ENCODE measurements around the gene NECAB2. TPM values are rescaled to one million over a fixed set of nuclear protein-coding genes. Genes with fewer than 3 reads are reported as not detected.
A peak's percentile ranks its signal among the peaks of the same experiment; 100 is the strongest.

Gene NECAB2
- 1.2 TPM for total RNA-seq (ENCODE audit: unreplicated experiment)
- long read RNA-seq, result 0 reads

- Mint-ChIP-seq H3K27ac (ENCODE audit: unreplicated experiment) (no peak within 1 kb of the TSS), H3K4me1 (ENCODE audit: unreplicated experiment) (peaks cover 3% of the 10 kb centered on the region), H3K27me3 (ENCODE audit: unreplicated experiment) (peaks cover 20% of the 10 kb centered on the region), H3K36me3 (ENCODE audit: low read depth, unreplicated experiment) (no peaks in the 10 kb centered on the region), H3K9me3 (ENCODE audit: unreplicated experiment) (no peaks in the 10 kb centered on the region), H3K4me3 (ENCODE audit: unreplicated experiment) (peak within 1 kb of the TSS; percentile 89)
- peak; percentile 66 for DNase-seq (ENCODE audit: low spot score)
- TF ChIP-seq, protein P1, sequence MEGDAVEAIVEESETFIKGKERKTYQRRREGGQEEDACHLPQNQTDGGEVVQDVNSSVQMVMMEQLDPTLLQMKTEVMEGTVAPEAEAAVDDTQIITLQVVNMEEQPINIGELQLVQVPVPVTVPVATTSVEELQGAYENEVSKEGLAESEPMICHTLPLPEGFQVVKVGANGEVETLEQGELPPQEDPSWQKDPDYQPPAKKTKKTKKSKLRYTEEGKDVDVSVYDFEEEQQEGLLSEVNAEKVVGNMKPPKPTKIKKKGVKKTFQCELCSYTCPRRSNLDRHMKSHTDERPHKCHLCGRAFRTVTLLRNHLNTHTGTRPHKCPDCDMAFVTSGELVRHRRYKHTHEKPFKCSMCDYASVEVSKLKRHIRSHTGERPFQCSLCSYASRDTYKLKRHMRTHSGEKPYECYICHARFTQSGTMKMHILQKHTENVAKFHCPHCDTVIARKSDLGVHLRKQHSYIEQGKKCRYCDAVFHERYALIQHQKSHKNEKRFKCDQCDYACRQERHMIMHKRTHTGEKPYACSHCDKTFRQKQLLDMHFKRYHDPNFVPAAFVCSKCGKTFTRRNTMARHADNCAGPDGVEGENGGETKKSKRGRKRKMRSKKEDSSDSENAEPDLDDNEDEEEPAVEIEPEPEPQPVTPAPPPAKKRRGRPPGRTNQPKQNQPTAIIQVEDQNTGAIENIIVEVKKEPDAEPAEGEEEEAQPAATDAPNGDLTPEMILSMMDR (IDR thresholded peaks at IDR 0.05; ENCODE audit: unreplicated experiment), result peak; percentile 45
Observed at GRCh38 chr16:83967838-83968305, at the start of gene NECAB2. NECAB2 (plus strand) TSS chr16:83968244; CDS start chr16:83968649, 405 bp downstream.

GRCh38 chr16:83920894-83921491 is 47.1 kb upstream of the NECAB2 start:
- Mint-ChIP-seq H3K9me3 (ENCODE audit: unreplicated experiment) (no peaks in the 10 kb centered on the region), H3K4me3 (ENCODE audit: unreplicated experiment) (peak overlapping the region; percentile 11), H3K27ac (ENCODE audit: unreplicated experiment) (no peak overlapping the region), H3K27me3 (ENCODE audit: unreplicated experiment) (peaks cover 22% of the 10 kb centered on the region), H3K36me3 (ENCODE audit: low read depth, unreplicated experiment) (peaks cover 43% of the 10 kb centered on the region), H3K4me1 (ENCODE audit: unreplicated experiment) (no peaks in the 10 kb centered on the region)
- TF ChIP-seq, protein P1 (IDR thresholded peaks at IDR 0.05; ENCODE audit: unreplicated experiment), result no peak
- DNase-seq (ENCODE audit: low spot score), result no peak

- TF ChIP-seq, protein P1 (IDR thresholded peaks at IDR 0.05; ENCODE audit: unreplicated experiment), result no peak
Observed at GRCh38 chr16:83923581-83924365, 44.3 kb upstream of the NECAB2 start.

GRCh38 chr16:83924686-83925085 is 43.4 kb upstream of the NECAB2 start:
- H3K4me1 Mint-ChIP-seq (ENCODE audit: unreplicated experiment), result peaks cover 3% of the 10 kb centered on the region
- no peak overlapping the region for H3K27ac Mint-ChIP-seq (ENCODE audit: unreplicated experiment)
- TF ChIP-seq, protein P1 (IDR thresholded peaks at IDR 0.05; ENCODE audit: unreplicated experiment), result no peak
- peaks cover 15% of the 10 kb centered on the region for H3K36me3 Mint-ChIP-seq (ENCODE audit: low read depth, unreplicated experiment)
- peaks cover 10% of the 10 kb centered on the region for H3K27me3 Mint-ChIP-seq (ENCODE audit: unreplicated experiment)
- DNase-seq (ENCODE audit: low spot score), result no peak
- H3K9me3 Mint-ChIP-seq (ENCODE audit: unreplicated experiment), result no peaks in the 10 kb centered on the region
- H3K4me3 Mint-ChIP-seq (ENCODE audit: unreplicated experiment), result no peak overlapping the region

More at GRCh38 chr16:83923581-83924365, 44.3 kb upstream of the NECAB2 start:
- H3K4me1 Mint-ChIP-seq (ENCODE audit: unreplicated experiment), result peaks cover 3% of the 10 kb centered on the region
- no peak for DNase-seq (ENCODE audit: low spot score)
- H3K9me3 Mint-ChIP-seq (ENCODE audit: unreplicated experiment), result no peaks in the 10 kb centered on the region
- peaks cover 24% of the 10 kb centered on the region for H3K36me3 Mint-ChIP-seq (ENCODE audit: low read depth, unreplicated experiment)
- H3K27ac Mint-ChIP-seq (ENCODE audit: unreplicated experiment), result no peak overlapping the region
- no peak overlapping the region for H3K4me3 Mint-ChIP-seq (ENCODE audit: unreplicated experiment)
- H3K27me3 Mint-ChIP-seq (ENCODE audit: unreplicated experiment), result peaks cover 10% of the 10 kb centered on the region
